ENCODE data around the gene KCNK16. TPM values are rescaled to one million over a fixed set of nuclear protein-coding genes. Genes with fewer than 3 reads are reported as not detected.

KCNK16 gene
- total and polyA plus RNA-seq, 2 of the 13 experiments (the other 11 are each of a cell fraction or from before 2014, with no cell fraction given) = not detected

DNA sequence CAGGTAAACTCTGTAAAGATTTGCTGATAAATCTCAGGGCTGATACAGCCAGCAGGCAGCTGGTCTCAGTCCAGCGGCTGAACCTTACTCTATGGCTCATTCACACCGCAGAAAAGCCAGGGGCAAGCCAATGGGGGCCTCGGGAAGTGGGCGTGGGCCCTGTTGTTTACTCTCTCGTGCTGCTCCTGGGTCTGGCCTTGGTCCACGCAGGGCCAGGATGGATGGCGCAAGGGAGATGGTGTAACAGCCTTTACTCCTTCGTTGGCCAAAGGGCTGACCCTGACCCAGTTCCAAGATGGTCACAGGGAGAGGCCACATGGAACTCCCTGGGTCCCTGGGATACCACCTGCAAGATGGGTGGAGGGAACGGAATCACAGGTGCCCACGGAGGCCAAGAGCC is 24.4 kb downstream of the KCNK16 start (continued):
- TF ChIP-seq, protein P1, sequence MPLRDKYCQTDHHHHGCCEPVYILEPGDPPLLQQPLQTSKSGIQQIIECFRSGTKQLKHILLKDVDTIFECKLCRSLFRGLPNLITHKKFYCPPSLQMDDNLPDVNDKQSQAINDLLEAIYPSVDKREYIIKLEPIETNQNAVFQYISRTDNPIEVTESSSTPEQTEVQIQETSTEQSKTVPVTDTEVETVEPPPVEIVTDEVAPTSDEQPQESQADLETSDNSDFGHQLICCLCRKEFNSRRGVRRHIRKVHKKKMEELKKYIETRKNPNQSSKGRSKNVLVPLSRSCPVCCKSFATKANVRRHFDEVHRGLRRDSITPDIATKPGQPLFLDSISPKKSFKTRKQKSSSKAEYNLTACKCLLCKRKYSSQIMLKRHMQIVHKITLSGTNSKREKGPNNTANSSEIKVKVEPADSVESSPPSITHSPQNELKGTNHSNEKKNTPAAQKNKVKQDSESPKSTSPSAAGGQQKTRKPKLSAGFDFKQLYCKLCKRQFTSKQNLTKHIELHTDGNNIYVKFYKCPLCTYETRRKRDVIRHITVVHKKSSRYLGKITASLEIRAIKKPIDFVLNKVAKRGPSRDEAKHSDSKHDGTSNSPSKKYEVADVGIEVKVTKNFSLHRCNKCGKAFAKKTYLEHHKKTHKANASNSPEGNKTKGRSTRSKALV (CRISPR knock-in tag; IDR thresholded peaks at IDR 0.05) = no peak
- TF ChIP-seq HOXA5 (CRISPR knock-in tag; IDR thresholded peaks at IDR 0.05) (no peak), NCOA5 (CRISPR knock-in tag; IDR thresholded peaks at IDR 0.05) (no peak), MAFF (IDR thresholded peaks at IDR 0.05; ENCODE audit: low read depth, low read length) (no peak), ZFP41 (CRISPR knock-in tag; IDR thresholded peaks at IDR 0.05; ENCODE audit: borderline replicate concordance) (no peak), ZNF7 (CRISPR knock-in tag; IDR thresholded peaks at IDR 0.05) (no peak), CCDC6 (CRISPR knock-in tag; IDR thresholded peaks at IDR 0.05) (no peak)
- TF ChIP-seq, protein P2, sequence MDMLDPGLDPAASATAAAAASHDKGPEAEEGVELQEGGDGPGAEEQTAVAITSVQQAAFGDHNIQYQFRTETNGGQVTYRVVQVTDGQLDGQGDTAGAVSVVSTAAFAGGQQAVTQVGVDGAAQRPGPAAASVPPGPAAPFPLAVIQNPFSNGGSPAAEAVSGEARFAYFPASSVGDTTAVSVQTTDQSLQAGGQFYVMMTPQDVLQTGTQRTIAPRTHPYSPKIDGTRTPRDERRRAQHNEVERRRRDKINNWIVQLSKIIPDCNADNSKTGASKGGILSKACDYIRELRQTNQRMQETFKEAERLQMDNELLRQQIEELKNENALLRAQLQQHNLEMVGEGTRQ (IDR thresholded peaks at IDR 0.05; ENCODE audit: low read depth, low read length) = no peak
- TF ChIP-seq, protein P2 (CRISPR knock-in tag; IDR thresholded peaks at IDR 0.05; ENCODE audit: borderline replicate concordance) = no peak
- TF ChIP-seq, protein P3, sequence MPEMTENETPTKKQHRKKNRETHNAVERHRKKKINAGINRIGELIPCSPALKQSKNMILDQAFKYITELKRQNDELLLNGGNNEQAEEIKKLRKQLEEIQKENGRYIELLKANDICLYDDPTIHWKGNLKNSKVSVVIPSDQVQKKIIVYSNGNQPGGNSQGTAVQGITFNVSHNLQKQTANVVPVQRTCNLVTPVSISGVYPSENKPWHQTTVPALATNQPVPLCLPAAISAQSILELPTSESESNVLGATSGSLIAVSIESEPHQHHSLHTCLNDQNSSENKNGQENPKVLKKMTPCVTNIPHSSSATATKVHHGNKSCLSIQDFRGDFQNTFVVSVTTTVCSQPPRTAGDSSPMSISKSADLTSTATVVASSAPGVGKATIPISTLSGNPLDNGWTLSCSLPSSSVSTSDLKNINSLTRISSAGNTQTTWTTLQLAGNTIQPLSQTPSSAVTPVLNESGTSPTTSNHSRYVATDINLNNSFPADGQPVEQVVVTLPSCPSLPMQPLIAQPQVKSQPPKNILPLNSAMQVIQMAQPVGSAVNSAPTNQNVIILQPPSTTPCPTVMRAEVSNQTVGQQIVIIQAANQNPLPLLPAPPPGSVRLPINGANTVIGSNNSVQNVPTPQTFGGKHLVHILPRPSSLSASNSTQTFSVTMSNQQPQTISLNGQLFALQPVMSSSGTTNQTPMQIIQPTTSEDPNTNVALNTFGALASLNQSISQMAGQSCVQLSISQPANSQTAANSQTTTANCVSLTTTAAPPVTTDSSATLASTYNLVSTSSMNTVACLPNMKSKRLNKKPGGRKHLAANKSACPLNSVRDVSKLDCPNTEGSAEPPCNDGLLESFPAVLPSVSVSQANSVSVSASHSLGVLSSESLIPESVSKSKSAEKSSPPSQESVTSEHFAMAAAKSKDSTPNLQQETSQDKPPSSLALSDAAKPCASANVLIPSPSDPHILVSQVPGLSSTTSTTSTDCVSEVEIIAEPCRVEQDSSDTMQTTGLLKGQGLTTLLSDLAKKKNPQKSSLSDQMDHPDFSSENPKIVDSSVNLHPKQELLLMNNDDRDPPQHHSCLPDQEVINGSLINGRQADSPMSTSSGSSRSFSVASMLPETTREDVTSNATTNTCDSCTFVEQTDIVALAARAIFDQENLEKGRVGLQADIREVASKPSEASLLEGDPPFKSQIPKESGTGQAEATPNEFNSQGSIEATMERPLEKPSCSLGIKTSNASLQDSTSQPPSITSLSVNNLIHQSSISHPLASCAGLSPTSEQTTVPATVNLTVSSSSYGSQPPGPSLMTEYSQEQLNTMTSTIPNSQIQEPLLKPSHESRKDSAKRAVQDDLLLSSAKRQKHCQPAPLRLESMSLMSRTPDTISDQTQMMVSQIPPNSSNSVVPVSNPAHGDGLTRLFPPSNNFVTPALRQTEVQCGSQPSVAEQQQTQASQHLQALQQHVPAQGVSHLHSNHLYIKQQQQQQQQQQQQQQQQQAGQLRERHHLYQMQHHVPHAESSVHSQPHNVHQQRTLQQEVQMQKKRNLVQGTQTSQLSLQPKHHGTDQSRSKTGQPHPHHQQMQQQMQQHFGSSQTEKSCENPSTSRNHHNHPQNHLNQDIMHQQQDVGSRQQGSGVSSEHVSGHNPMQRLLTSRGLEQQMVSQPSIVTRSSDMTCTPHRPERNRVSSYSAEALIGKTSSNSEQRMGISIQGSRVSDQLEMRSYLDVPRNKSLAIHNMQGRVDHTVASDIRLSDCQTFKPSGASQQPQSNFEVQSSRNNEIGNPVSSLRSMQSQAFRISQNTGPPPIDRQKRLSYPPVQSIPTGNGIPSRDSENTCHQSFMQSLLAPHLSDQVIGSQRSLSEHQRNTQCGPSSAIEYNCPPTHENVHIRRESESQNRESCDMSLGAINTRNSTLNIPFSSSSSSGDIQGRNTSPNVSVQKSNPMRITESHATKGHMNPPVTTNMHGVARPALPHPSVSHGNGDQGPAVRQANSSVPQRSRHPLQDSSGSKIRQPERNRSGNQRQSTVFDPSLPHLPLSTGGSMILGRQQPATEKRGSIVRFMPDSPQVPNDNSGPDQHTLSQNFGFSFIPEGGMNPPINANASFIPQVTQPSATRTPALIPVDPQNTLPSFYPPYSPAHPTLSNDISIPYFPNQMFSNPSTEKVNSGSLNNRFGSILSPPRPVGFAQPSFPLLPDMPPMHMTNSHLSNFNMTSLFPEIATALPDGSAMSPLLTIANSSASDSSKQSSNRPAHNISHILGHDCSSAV (CRISPR knock-in tag; IDR thresholded peaks at IDR 0.05; ENCODE audit: borderline replicate concordance) = no peak
- TF ChIP-seq, protein P4, sequence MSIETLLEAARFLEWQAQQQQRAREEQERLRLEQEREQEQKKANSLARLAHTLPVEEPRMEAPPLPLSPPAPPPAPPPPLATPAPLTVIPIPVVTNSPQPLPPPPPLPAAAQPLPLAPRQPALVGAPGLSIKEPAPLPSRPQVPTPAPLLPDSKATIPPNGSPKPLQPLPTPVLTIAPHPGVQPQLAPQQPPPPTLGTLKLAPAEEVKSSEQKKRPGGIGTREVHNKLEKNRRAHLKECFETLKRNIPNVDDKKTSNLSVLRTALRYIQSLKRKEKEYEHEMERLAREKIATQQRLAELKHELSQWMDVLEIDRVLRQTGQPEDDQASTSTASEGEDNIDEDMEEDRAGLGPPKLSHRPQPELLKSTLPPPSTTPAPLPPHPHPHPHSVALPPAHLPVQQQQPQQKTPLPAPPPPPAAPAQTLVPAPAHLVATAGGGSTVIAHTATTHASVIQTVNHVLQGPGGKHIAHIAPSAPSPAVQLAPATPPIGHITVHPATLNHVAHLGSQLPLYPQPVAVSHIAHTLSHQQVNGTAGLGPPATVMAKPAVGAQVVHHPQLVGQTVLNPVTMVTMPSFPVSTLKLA (IDR thresholded peaks at IDR 0.05) = no peak
- TF ChIP-seq, protein P5, sequence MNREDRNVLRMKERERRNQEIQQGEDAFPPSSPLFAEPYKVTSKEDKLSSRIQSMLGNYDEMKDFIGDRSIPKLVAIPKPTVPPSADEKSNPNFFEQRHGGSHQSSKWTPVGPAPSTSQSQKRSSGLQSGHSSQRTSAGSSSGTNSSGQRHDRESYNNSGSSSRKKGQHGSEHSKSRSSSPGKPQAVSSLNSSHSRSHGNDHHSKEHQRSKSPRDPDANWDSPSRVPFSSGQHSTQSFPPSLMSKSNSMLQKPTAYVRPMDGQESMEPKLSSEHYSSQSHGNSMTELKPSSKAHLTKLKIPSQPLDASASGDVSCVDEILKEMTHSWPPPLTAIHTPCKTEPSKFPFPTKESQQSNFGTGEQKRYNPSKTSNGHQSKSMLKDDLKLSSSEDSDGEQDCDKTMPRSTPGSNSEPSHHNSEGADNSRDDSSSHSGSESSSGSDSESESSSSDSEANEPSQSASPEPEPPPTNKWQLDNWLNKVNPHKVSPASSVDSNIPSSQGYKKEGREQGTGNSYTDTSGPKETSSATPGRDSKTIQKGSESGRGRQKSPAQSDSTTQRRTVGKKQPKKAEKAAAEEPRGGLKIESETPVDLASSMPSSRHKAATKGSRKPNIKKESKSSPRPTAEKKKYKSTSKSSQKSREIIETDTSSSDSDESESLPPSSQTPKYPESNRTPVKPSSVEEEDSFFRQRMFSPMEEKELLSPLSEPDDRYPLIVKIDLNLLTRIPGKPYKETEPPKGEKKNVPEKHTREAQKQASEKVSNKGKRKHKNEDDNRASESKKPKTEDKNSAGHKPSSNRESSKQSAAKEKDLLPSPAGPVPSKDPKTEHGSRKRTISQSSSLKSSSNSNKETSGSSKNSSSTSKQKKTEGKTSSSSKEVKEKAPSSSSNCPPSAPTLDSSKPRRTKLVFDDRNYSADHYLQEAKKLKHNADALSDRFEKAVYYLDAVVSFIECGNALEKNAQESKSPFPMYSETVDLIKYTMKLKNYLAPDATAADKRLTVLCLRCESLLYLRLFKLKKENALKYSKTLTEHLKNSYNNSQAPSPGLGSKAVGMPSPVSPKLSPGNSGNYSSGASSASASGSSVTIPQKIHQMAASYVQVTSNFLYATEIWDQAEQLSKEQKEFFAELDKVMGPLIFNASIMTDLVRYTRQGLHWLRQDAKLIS (CRISPR knock-in tag; IDR thresholded peaks at IDR 0.05) = no peak

All from HepG2 (cell line).